ENCODE data around the gene KANSL1. TPM values are rescaled to one million over a fixed set of nuclear protein-coding genes. Genes with fewer than 3 reads are reported as not detected.

Gene KANSL1
- total and polyA plus RNA-seq, 2 experiments from 2014 or later: 49.0 to 206 TPM

- TF ChIP-seq REST (IDR thresholded peaks at IDR 0.05; ENCODE audit: unreplicated experiment): no peak
- no peak for TF ChIP-seq NANOG (IDR thresholded peaks at IDR 0.05; ENCODE audit: borderline replicate concordance)
- no peak for TF ChIP-seq JUNB (IDR thresholded peaks at IDR 0.05; ENCODE audit: unreplicated experiment)
Measured at GRCh38 chr17:46060461-46060860, 132.8 kb downstream of the KANSL1 start (continued).

- Mint-ChIP-seq H3K4me3 (no peak overlapping the region), H3K4me1 (peaks cover 35% of the 10 kb centered on the region), H3K27ac (peak overlapping the region; percentile 50; the same call in 1 of the 2 replicates), H3K9me3 (no peaks in the 10 kb centered on the region), H3K36me3 (ENCODE audit: low read depth) (peaks cover 44% of the 10 kb centered on the region), H3K27me3 (ENCODE audit: insufficient read depth, low read depth, poor library complexity) (peaks cover 10% of the 10 kb centered on the region)
- peaks cover 10% of the 10 kb centered on the region; the same call in 1 of the 2 replicates for H3K36me3 ChIP-seq (ENCODE audit: insufficient read depth)
- H3K4me3 ChIP-seq: no peak overlapping the region
- DNase-seq (ENCODE audit: low spot score) (no peak), ATAC-seq (no peak)
- no peaks in the 10 kb centered on the region for H3K9me2 ChIP-seq (ENCODE audit: insufficient read depth)
- peaks cover 19% of the 10 kb centered on the region for H3K4me1 ChIP-seq (ENCODE audit: insufficient read depth)
- no peaks in the 10 kb centered on the region for H3K27me3 ChIP-seq (ENCODE audit: insufficient read depth)
- no peak overlapping the region for H3K27ac ChIP-seq (ENCODE audit: low read depth)
- peaks cover 16% of the 10 kb centered on the region; the same call in 1 of the 2 replicates for H4K20me1 ChIP-seq (replicated peaks; ENCODE audit: insufficient read depth)
- H3K79me2 ChIP-seq (replicated peaks; ENCODE audit: insufficient read depth): peaks cover 64% of the 10 kb centered on the region
- no peak overlapping the region for H2AFZ ChIP-seq
- no peak overlapping the region for H3K4me2 ChIP-seq
- H3F3A ChIP-seq (replicated peaks; ENCODE audit: low read depth): no peaks in the 10 kb centered on the region
- TF ChIP-seq CTCF (conservative IDR thresholded peaks at IDR 0.05; ENCODE audit: low read depth in 2 of 2) (no peak), ZNF462 (CRISPR knock-in tag; IDR thresholded peaks at IDR 0.05) (no peak), EZH2phosphoT487 (IDR thresholded peaks at IDR 0.05; ENCODE audit: unreplicated experiment) (no peak), ZNF331 (CRISPR knock-in tag; IDR thresholded peaks at IDR 0.05; ENCODE audit: low read depth) (no peak), STAT1 (IDR thresholded peaks at IDR 0.05; ENCODE audit: unreplicated experiment) (no peak), REST (IDR thresholded peaks at IDR 0.05; ENCODE audit: unreplicated experiment) (no peak)
Measured at GRCh38 chr17:46059486-46059885, 133.7 kb downstream of the KANSL1 start.
